Kidney epithelial cell (primary cell): ENCODE data around the gene WRAP73. TPM values are rescaled to one million over a fixed set of nuclear protein-coding genes. Genes with fewer than 3 reads are reported as not detected.
"Not testable (repeated sequence)": the region's sequence is repeated elsewhere in the genome, so short reads cannot be mapped to it uniquely, and the experiment has no call there.

ENCODE experiments used
- DNase-seq: peaks from one replicate; pipeline ENCODE4 v3.0.0-alpha.2; 2010; ENCODE audit warnings: low read depth
- H3K27me3 ChIP-seq: 2 replicates; pipeline ENCODE4 v1.6.0; 2011; ENCODE audit warnings: low read length; ENCODE audit not compliant: control insufficient read depth, insufficient read depth
- H3K36me3 ChIP-seq: 2 replicates; pipeline ENCODE4 v1.5.1; 2011; ENCODE audit warnings: low read length; ENCODE audit not compliant: control insufficient read depth, insufficient read depth
- H3K4me3 ChIP-seq: 2 replicates; pipeline ENCODE4 v1.5.1; 2011; ENCODE audit warnings: low read depth, mild to moderate bottlenecking, control low read depth, low read length
- CTCF ChIP-seq: IDR thresholded peaks from 2 replicates; pipeline ENCODE4 v1.5.1; 2011; ENCODE audit warnings: mild to moderate bottlenecking, moderate library complexity, low read length, control low read depth, inconsistent platforms; ENCODE audit not compliant: insufficient read depth, poor library complexity, severe bottlenecking
- total RNA-seq: library from RNA; depleted of rRNA; stranded (reverse); fragments of >200 nt; gene quantifications from 2 replicates; pipeline ENCODE4 v1.2.3, GENCODE V29; 2015

WRAP73 gene
- total RNA-seq, 1 donor from 2014 or later: 35.2 TPM

- no peak for TF ChIP-seq CTCF
- DNase-seq: no peak
- H3K27me3 ChIP-seq: peaks cover 2% of the 10 kb centered on the region
Observed at GRCh38 chr1:3584915-3585314, 65.0 kb downstream of the WRAP73 start.

GRCh38 chr1:3583751-3584150 is 66.2 kb downstream of the WRAP73 start:
- not testable (repeated sequence) for H3K36me3 ChIP-seq, DNase-seq, H3K27me3 ChIP-seq, H3K4me3 ChIP-seq

More at GRCh38 chr1:3584915-3585314, 65.0 kb downstream of the WRAP73 start:
- Histone ChIP-seq H3K36me3 (no peaks in the 10 kb centered on the region), H3K4me3 (no peak overlapping the region)

- Histone ChIP-seq H3K4me3 (no peak overlapping the region), H3K27me3 (peaks cover 2% of the 10 kb centered on the region), H3K36me3 (no peaks in the 10 kb centered on the region)
- no peak for TF ChIP-seq CTCF
- DNase-seq: no peak
Observed at GRCh38 chr1:3581296-3582036, 68.4 kb downstream of the WRAP73 start.

Other genes with a start within 250 kb of the WRAP73 start
- gene ARHGEF16, start 195.4 kb downstream of the WRAP73 start, total RNA-seq: 31.5 and 33.0 TPM in 2 replicates
- gene MEGF6, start 38.6 kb downstream of the WRAP73 start, total RNA-seq: 13.1 and 16.7 TPM in 2 replicates
- gene TPRG1L, start 25.1 kb downstream of the WRAP73 start, total RNA-seq: 40.8 and 41.7 TPM in 2 replicates
- 0.04 and 0.07 TPM in 2 replicates for gene TP73, start 2.4 kb upstream of the WRAP73 start, total RNA-seq
- not detected in 2 replicates for gene CCDC27, start 102.3 kb upstream of the WRAP73 start, total RNA-seq
- gene SMIM1, start 122.6 kb upstream of the WRAP73 start, total RNA-seq: not detected in 2 replicates
- gene LRRC47, start 146.4 kb upstream of the WRAP73 start, total RNA-seq: 49.5 and 55.9 TPM in 2 replicates
- 34.4 and 47.3 TPM in 2 replicates for gene CEP104, start 207.1 kb upstream of the WRAP73 start, total RNA-seq
- 4.7 and 6.0 TPM in 2 replicates for gene DFFB, start 207.4 kb upstream of the WRAP73 start, total RNA-seq